ENCODE measurements around the gene ARMC5. TPM values are rescaled to one million over a fixed set of nuclear protein-coding genes. Genes with fewer than 3 reads are reported as not detected.

ARMC5 gene
- total and polyA plus RNA-seq, 8 donors: 2.3 to 18.1 (median 4.5) TPM

DNA sequence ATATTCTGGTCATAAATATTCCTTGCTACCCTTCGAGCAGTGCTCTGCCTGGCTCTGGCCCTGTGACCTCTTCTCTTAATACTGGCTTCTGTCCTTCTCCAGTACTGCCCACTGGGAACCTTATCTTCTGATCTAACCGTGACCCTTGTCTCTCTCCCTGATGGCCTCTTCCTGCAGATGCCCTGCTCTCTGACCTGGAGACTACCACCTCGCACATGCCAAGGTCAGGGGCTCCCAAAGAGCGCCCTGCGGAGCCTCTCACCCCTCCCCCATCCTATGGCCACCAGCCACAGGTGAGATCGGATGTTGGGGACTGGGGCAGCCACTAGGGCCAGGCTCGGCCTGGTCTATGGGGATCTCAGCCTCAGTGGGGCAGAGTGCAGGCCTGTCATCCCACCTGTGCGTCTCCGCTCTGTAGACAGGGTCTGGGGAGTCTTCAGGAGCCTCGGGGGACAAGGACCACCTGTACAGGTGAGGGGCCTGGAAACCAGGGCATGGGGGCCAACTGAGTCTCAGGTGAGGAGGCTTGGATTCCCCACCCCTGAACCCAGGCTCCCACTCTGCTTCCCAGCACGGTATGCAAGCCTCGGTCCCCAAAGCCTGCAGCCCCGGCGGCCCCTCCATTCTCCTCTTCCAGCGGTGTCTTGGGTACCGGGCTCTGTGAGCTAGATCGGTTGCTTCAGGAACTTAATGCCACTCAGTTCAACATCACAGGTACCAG lies 14.1 kb downstream of the ARMC5 start:
- Histone ChIP-seq H3K4me1 (peaks cover 0 to 7% (median 3%) of the 10 kb centered on the region in 3 donors), H3K9me3 (no peaks in the 10 kb centered on the region), H3K27me3 (no peaks in the 10 kb centered on the region), H3K27ac (no peak overlapping the region), H3K4me3 (peak overlapping the region in 1 of 4 donors; percentile 50), H3K36me3 (no peaks in the 10 kb centered on the region)
- ATAC-seq (no peak), DNase-seq (no peak), FAIRE-seq (no peak)
- intact Hi-C loops (cut with DNase I): no loop called here
- WGBS, 2 donors: 80 to 85% methylated on average over 17 of the region's 17 CpGs
- TF ChIP-seq, protein P1, sequence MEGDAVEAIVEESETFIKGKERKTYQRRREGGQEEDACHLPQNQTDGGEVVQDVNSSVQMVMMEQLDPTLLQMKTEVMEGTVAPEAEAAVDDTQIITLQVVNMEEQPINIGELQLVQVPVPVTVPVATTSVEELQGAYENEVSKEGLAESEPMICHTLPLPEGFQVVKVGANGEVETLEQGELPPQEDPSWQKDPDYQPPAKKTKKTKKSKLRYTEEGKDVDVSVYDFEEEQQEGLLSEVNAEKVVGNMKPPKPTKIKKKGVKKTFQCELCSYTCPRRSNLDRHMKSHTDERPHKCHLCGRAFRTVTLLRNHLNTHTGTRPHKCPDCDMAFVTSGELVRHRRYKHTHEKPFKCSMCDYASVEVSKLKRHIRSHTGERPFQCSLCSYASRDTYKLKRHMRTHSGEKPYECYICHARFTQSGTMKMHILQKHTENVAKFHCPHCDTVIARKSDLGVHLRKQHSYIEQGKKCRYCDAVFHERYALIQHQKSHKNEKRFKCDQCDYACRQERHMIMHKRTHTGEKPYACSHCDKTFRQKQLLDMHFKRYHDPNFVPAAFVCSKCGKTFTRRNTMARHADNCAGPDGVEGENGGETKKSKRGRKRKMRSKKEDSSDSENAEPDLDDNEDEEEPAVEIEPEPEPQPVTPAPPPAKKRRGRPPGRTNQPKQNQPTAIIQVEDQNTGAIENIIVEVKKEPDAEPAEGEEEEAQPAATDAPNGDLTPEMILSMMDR (IDR thresholded peaks at IDR 0.05): no peak

DNA sequence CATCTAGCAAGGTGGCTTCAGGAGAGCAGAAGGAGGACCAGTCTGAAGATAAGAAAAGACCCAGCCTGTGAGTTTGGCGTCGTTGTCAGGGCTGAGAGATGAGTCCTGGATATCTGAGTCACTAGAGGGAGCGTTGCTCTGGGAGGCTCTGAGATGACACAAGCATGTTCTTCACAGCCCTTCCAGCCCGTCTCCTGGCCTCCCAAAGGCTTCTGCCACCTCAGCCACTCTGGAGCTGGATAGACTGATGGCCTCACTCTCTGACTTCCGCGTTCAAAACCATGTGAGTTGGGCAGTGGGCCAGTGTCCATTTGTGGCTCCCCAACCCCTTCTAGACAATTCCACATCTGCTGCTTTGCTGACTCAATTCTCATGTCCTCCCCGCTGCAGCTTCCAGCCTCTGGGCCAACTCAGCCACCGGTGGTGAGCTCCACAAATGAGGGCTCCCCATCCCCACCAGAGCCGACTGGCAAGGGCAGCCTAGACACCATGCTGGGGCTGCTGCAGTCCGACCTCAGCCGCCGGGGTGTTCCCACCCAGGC lies 14.9 kb downstream of the ARMC5 start:
- ATAC-seq: no peak
- Histone ChIP-seq H3K9me3 (no peaks in the 10 kb centered on the region), H3K4me3 (no peak overlapping the region), H3K27me3 (no peaks in the 10 kb centered on the region), H3K27ac (no peak overlapping the region), H3K4me1 (peaks cover 0 to 7% (median 3%) of the 10 kb centered on the region in 3 donors), H3K36me3 (no peaks in the 10 kb centered on the region)
- intact Hi-C loops (cut with DNase I): no loop called here
- 75 to 80% methylated on average over 12 of the region's 12 CpGs for WGBS, 2 donors
- TF ChIP-seq, protein P1 (IDR thresholded peaks at IDR 0.05): no peak
- DNase-seq: no peak
- no peak for FAIRE-seq

DNA sequence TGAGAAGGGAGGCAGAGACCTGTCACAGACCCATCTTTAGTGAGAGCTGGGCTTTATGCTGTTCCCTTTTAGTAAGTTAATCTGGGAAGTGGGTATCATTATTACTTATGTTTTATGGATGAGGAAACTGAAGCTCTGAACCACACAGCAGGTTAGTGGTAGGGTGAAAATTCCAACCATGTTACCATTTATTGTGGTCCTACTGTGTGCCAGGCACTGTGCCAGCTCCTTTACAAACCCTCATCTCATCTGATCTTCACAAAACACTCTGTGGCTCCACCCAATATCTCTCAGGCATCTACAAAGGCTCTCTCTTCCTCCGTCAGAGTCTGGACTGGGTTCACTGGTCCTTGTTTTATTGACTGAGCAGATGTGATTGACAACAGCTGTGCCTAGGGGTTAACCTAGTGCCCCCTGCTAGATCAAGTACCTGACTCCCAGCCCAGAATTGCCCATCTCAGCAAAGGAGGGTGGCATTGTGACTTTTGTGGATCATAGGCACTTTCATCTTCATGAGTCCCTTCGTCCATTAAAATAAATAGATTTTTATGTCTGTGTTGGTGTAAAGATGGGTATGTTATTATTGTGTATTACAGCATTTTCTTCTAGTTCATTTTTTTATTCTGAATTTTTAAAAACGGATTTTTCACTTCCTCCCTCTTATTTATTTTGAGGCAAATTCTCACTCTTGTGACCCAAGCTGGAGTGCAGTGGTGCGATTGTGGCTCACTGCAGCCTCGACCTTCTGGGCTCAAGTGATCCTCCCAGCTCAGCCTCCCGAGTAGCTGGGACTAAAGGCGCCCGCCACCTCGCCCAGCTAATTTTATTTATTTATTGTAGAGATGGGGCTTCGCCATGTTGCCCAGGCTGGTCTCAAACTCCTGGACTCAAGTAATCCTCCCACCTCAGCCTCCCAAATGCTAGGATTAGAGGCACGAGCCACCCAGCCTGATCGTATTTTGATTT lies 15.8 kb downstream of the ARMC5 start:
- DNase-seq: no peak
- H3K27me3 ChIP-seq: no peaks in the 10 kb centered on the region
- H3K36me3 ChIP-seq: no peaks in the 10 kb centered on the region
- H3K4me1 ChIP-seq: peaks cover 0 to 7% (median 3%) of the 10 kb centered on the region in 3 donors
- H3K27ac ChIP-seq: no peak overlapping the region
- intact Hi-C loops (cut with DNase I): no loop called here
- no peak for ATAC-seq
- TF ChIP-seq, protein P1 (IDR thresholded peaks at IDR 0.05): no peak
- H3K4me3 ChIP-seq: no peak overlapping the region
- WGBS, 2 donors: 88 to 92% methylated on average over 12 of the region's 12 CpGs
- FAIRE-seq: no peak
- no peaks in the 10 kb centered on the region for H3K9me3 ChIP-seq

DNA sequence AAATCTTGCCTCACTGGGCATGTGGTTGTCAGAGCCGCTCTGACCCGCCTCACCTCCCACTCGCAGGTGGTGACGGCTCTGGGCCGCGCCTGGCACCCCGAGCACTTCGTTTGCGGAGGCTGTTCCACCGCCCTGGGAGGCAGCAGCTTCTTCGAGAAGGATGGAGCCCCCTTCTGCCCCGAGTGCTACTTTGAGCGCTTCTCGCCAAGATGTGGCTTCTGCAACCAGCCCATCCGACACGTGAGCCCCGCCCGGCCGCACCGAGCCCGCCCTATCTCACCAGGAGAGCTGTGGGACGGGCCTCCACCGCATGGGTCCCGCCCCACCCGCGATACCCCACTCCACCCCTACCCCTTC lies 16.6 kb downstream of the ARMC5 start:
- intact Hi-C loops (cut with DNase I): no loop called here
- H3K9me3 ChIP-seq: no peaks in the 10 kb centered on the region
- H3K27me3 ChIP-seq: no peaks in the 10 kb centered on the region
- peak overlapping the region in 2 of 4 donors; percentile 85 to 91 for H3K27ac ChIP-seq
- peaks cover 0 to 7% (median 3%) of the 10 kb centered on the region in 3 donors for H3K4me1 ChIP-seq
- H3K4me3 ChIP-seq: peak overlapping the region in 2 of 4 donors; percentile 52 to 62
- 33 to 34% methylated on average over 26 of the region's 26 CpGs for WGBS, 2 donors
- FAIRE-seq (no peak), DNase-seq (no peak), ATAC-seq (peak in 1 of 4 donors; percentile 3)
- no peaks in the 10 kb centered on the region for H3K36me3 ChIP-seq
- TF ChIP-seq, protein P1 (IDR thresholded peaks at IDR 0.05): no peak
